ENCODE measurements around the gene RPGRIP1L. TPM values are rescaled to one million over a fixed set of nuclear protein-coding genes. Genes with fewer than 3 reads are reported as not detected.

RPGRIP1L gene
- total and polyA plus RNA-seq, 9 of the 15 experiments (the other 6 are each of a cell fraction or from before 2014, with no cell fraction given) = 3.2 to 7.7 (median 5.8) TPM

GRCh38 chr16:53666786-53667415 is 36.8 kb downstream of the RPGRIP1L start:
- H3K27ac ChIP-seq (ENCODE audit: extremely low read depth, low read depth, low read length) = no peak overlapping the region
- no peak overlapping the region for H3K4me3 ChIP-seq
- no peaks in the 10 kb centered on the region for H4K20me1 ChIP-seq (replicated peaks; ENCODE audit: control insufficient read depth, insufficient read depth, low read length)
- intact Hi-C loops (cut with micrococcal nuclease) (no loop called here), in situ Hi-C loops (cut with MboI) (no loop called here)
- H3K36me3 ChIP-seq (ENCODE audit: control insufficient read depth, insufficient read depth, low read length) = no peaks in the 10 kb centered on the region
- ATAC-seq (no peak), FAIRE-seq (no peak), DNase-seq (ENCODE audit: extremely low read depth in 1 of 4, low spot score in 3 of 4) (no peak)
- H3K9me1 ChIP-seq (ENCODE audit: control insufficient read depth, insufficient read depth, low read length) = no peaks in the 10 kb centered on the region
- ChIA-PET CTCF (ENCODE audit: low intra/inter-chr PET ratio) (no interaction called here), POLR2A (interaction anchor here (1.0 kb wide), 1 partner anchor 37 kb away, joined by 3 read pairs; the partner anchor contains the start of genes FTO and RPGRIP1L)
- no peaks in the 10 kb centered on the region; a peak in 1 of 5 replicates for H3K4me1 ChIP-seq (replicated peaks in 1 of 2; ENCODE audit: control insufficient read depth in 2 of 2, insufficient read depth in 2 of 2, low read length in 2 of 2)
- H3K27me3 ChIP-seq (ENCODE audit: control insufficient read depth in 2 of 2, insufficient read depth in 2 of 2, low read length in 2 of 2) = no peaks in the 10 kb centered on the region
- TF ChIP-seq VEZF1 (CRISPR knock-in tag; IDR thresholded peaks at IDR 0.05) = no peak
- no peak for TF ChIP-seq FOXO4 (CRISPR knock-in tag; IDR thresholded peaks at IDR 0.05)
- no peak for TF ChIP-seq ZNF444 (CRISPR knock-in tag; IDR thresholded peaks at IDR 0.05)
- no peak for TF ChIP-seq ZNF436 (CRISPR knock-in tag; IDR thresholded peaks at IDR 0.05)
- TF ChIP-seq, protein P1, sequence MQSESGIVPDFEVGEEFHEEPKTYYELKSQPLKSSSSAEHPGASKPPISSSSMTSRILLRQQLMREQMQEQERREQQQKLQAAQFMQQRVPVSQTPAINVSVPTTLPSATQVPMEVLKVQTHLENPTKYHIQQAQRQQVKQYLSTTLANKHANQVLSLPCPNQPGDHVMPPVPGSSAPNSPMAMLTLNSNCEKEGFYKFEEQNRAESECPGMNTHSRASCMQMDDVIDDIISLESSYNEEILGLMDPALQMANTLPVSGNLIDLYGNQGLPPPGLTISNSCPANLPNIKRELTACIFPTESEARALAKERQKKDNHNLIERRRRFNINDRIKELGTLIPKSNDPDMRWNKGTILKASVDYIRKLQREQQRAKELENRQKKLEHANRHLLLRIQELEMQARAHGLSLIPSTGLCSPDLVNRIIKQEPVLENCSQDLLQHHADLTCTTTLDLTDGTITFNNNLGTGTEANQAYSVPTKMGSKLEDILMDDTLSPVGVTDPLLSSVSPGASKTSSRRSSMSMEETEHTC (IDR thresholded peaks at IDR 0.05) = no peak
- TF ChIP-seq MECOM (CRISPR knock-in tag; IDR thresholded peaks at IDR 0.05) = no peak
- TF ChIP-seq MEIS2 (IDR thresholded peaks at IDR 0.05; ENCODE audit: partially characterized antibody) = no peak
- no peak for TF ChIP-seq E2F6 (IDR thresholded peaks at IDR 0.05; ENCODE audit: borderline replicate concordance in 1 of 2, extremely low read depth in 1 of 2, insufficient read depth in 1 of 2, insufficient read length in 1 of 2, low read depth in 1 of 2, low read length in 1 of 2, poor library complexity in 1 of 2, severe bottlenecking in 1 of 2)
- TF ChIP-seq, protein P2, sequence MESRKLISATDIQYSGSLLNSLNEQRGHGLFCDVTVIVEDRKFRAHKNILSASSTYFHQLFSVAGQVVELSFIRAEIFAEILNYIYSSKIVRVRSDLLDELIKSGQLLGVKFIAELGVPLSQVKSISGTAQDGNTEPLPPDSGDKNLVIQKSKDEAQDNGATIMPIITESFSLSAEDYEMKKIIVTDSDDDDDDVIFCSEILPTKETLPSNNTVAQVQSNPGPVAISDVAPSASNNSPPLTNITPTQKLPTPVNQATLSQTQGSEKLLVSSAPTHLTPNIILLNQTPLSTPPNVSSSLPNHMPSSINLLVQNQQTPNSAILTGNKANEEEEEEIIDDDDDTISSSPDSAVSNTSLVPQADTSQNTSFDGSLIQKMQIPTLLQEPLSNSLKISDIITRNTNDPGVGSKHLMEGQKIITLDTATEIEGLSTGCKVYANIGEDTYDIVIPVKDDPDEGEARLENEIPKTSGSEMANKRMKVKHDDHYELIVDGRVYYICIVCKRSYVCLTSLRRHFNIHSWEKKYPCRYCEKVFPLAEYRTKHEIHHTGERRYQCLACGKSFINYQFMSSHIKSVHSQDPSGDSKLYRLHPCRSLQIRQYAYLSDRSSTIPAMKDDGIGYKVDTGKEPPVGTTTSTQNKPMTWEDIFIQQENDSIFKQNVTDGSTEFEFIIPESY (CRISPR knock-in tag; IDR thresholded peaks at IDR 0.05) = no peak
- no TSS peak for BruUV-seq (replicated peaks)
- H3K79me2 ChIP-seq (ENCODE audit: control insufficient read depth, insufficient read depth, low read length) = no peaks in the 10 kb centered on the region
- no peak overlapping the region for H2AFZ ChIP-seq (ENCODE audit: low read depth, low read length)
- WGBS (ENCODE audit: insufficient coverage, low coverage, missing lambda C conversion rate) = 37% methylated on average over 3 of the region's 3 CpGs
- no peaks in the 10 kb centered on the region for H3K9me3 ChIP-seq (replicated peaks; ENCODE audit: control insufficient read depth, insufficient read depth, low read depth, low read length)
- H3K4me2 ChIP-seq (ENCODE audit: insufficient read depth, low read length) = no peak overlapping the region
- H3K9ac ChIP-seq (ENCODE audit: insufficient read depth in 1 of 2, low read depth in 2 of 2, low read length in 2 of 2) = no peak overlapping the region
